ENCODE measurements around the gene CAMTA1. TPM values are rescaled to one million over a fixed set of nuclear protein-coding genes. Genes with fewer than 3 reads are reported as not detected.

The CAMTA1 gene
- total RNA-seq, 1 experiment from 2014 or later: 69.5 TPM

DNA sequence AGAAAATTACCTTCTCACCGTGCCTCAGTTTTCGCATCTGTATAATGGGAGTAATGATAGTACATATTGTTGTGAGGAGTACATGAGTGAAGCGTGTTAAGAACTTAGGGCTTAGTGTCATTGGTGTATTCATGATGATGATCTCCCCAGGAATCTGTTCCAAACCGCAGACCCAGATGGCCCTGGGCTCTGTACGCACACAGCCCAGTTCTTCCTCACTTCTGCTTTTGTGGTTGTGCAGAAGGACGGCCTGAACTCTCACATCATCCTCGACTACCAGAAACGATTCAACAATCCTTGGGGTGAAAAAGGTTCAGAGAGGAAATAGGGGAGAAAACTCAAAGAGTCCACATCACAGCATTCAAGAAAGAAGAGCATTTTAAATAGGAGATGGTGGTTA is 323.0 kb downstream of the CAMTA1 start (continued):
- TF ChIP-seq, protein P1, sequence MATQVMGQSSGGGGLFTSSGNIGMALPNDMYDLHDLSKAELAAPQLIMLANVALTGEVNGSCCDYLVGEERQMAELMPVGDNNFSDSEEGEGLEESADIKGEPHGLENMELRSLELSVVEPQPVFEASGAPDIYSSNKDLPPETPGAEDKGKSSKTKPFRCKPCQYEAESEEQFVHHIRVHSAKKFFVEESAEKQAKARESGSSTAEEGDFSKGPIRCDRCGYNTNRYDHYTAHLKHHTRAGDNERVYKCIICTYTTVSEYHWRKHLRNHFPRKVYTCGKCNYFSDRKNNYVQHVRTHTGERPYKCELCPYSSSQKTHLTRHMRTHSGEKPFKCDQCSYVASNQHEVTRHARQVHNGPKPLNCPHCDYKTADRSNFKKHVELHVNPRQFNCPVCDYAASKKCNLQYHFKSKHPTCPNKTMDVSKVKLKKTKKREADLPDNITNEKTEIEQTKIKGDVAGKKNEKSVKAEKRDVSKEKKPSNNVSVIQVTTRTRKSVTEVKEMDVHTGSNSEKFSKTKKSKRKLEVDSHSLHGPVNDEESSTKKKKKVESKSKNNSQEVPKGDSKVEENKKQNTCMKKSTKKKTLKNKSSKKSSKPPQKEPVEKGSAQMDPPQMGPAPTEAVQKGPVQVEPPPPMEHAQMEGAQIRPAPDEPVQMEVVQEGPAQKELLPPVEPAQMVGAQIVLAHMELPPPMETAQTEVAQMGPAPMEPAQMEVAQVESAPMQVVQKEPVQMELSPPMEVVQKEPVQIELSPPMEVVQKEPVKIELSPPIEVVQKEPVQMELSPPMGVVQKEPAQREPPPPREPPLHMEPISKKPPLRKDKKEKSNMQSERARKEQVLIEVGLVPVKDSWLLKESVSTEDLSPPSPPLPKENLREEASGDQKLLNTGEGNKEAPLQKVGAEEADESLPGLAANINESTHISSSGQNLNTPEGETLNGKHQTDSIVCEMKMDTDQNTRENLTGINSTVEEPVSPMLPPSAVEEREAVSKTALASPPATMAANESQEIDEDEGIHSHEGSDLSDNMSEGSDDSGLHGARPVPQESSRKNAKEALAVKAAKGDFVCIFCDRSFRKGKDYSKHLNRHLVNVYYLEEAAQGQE (IDR thresholded peaks at IDR 0.05; ENCODE audit: low read depth): no peak
- TF ChIP-seq POLR2A (IDR thresholded peaks at IDR 0.05; ENCODE audit: borderline replicate concordance, extremely low read depth, insufficient read depth, insufficient read length) (no peak), JUND (IDR thresholded peaks at IDR 0.05) (no peak), ZFX (IDR thresholded peaks at IDR 0.05) (no peak), CBX3 (IDR thresholded peaks at IDR 0.05; ENCODE audit: low read depth) (no peak), EZH2phosphoT487 (IDR thresholded peaks at IDR 0.05; ENCODE audit: borderline replicate concordance) (no peak), SRF (IDR thresholded peaks at IDR 0.05; ENCODE audit: low read depth) (no peak), ZNF274 (IDR thresholded peaks at IDR 0.05; ENCODE audit: low read depth, low read length) (no peak), ELF1 (IDR thresholded peaks at IDR 0.05; ENCODE audit: borderline replicate concordance, low read depth) (no peak)
- TF ChIP-seq, protein P2, sequence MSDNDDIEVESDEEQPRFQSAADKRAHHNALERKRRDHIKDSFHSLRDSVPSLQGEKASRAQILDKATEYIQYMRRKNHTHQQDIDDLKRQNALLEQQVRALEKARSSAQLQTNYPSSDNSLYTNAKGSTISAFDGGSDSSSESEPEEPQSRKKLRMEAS (IDR thresholded peaks at IDR 0.05): no peak
- TF ChIP-seq, protein P3, sequence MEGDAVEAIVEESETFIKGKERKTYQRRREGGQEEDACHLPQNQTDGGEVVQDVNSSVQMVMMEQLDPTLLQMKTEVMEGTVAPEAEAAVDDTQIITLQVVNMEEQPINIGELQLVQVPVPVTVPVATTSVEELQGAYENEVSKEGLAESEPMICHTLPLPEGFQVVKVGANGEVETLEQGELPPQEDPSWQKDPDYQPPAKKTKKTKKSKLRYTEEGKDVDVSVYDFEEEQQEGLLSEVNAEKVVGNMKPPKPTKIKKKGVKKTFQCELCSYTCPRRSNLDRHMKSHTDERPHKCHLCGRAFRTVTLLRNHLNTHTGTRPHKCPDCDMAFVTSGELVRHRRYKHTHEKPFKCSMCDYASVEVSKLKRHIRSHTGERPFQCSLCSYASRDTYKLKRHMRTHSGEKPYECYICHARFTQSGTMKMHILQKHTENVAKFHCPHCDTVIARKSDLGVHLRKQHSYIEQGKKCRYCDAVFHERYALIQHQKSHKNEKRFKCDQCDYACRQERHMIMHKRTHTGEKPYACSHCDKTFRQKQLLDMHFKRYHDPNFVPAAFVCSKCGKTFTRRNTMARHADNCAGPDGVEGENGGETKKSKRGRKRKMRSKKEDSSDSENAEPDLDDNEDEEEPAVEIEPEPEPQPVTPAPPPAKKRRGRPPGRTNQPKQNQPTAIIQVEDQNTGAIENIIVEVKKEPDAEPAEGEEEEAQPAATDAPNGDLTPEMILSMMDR (IDR thresholded peaks at IDR 0.05 in 2 of 3, conservative IDR thresholded peaks at IDR 0.05 in 1 of 3; ENCODE audit: borderline replicate concordance in 1 of 3, insufficient read depth in 1 of 3, low read depth in 2 of 3, low read length in 2 of 3): no peak

All from HCT116 (cell line).